Stomach (tissue), 9 donors: ENCODE results near the gene UPF2. TPM values are rescaled to one million over a fixed set of nuclear protein-coding genes. Genes with fewer than 3 reads are reported as not detected.

ENCODE experiments used
- DNase-seq, 2 donors: peaks; one replicate each; pipeline versions ENCODE4 v3.0.0 to v3.0.0-alpha.2; 2013 to 2019
- H3K27ac ChIP-seq, 5 donors: fragments of 200-600 bp in 4 of 5; sonication (generic) in 4 of 5; one replicate each; pipeline ENCODE4 v1.5.1; 2013 to 2019; ENCODE audit warnings: mild to moderate bottlenecking in 1 of 5, moderate library complexity in 1 of 5
- H3K27me3 ChIP-seq, 3 donors: fragments of 200-600 bp; sonication (generic); one replicate each; pipeline ENCODE4 v1.5.1; 2017 to 2019; ENCODE audit warnings: mixed run types in 1 of 3
- H3K36me3 ChIP-seq, 4 donors: fragments of 200-600 bp; sonication (generic); 1 replicate in 3 of 4; 2 replicates in 1 of 4; pipeline ENCODE4 v1.5.1; 2016 to 2019
- H3K4me1 ChIP-seq, 4 donors: fragments of 200-600 bp; sonication (generic); one replicate each; pipeline ENCODE4 v1.5.1; 2016 to 2019
- H3K4me3 ChIP-seq, 4 donors: fragments of 200-600 bp; sonication (generic) in 3 of 4; one replicate each; pipeline ENCODE4 v1.5.1; 2016 to 2019; ENCODE audit warnings: mild to moderate bottlenecking in 1 of 4
- H3K9me3 ChIP-seq, 4 donors: fragments of 200-600 bp; sonication (generic); one replicate each; pipeline ENCODE4 v1.5.1; 2016 to 2019
- EP300 ChIP-seq: sonication (generic); formaldehyde crosslinking; IDR thresholded peaks from one replicate; pipeline ENCODE4 v1.6.1; 2017; ENCODE audit warnings: antibody characterized with exemption
- POLR2A ChIP-seq, 4 donors: fragments of 450-650 bp; IDR thresholded peaks; one replicate each; pipeline ENCODE4 v1.6.1; 2016; ENCODE audit warnings: antibody characterized with exemption in 4 of 4, control low read depth in 2 of 4, mild to moderate bottlenecking in 1 of 4, moderate library complexity in 1 of 4
- POLR2AphosphoS5 ChIP-seq, 3 donors: sonication (generic); formaldehyde crosslinking; IDR thresholded peaks; one replicate each; pipeline ENCODE4 v1.6.1; 2016; ENCODE audit warnings: antibody characterized with exemption in 3 of 3
- WGBS, 5 donors: extraction: QIAGEN DNeasy Blood & Tissue Kit in 3 of 5; methylation state at CpG; one replicate each; pipeline versions ENCODE4 v1.1.5 to v1.1.7; 2013 to 2018; 5-methylcytosine and 5-hydroxymethylcytosine counted together
- intact Hi-C: fragments of 100-400 bp; cut with DNase I; formaldehyde crosslinking; loops from one replicate; pipeline ENCODE4 v1.15.1; 2023; ENCODE audit warnings: low total_unique reads
- polyA plus RNA-seq, 3 donors: library from polyadenylated mRNA; stranded (reverse); fragments of 200-250 nt; gene quantifications; one replicate each; pipeline ENCODE4 v1.2.3, GENCODE V29; 2013
- total RNA-seq, 5 donors: library from RNA; depleted of rRNA; stranded (reverse); fragments of >200 nt; gene quantifications; one replicate each; pipeline versions ENCODE4 v1.1.0 to v1.2.3, GENCODE V29; 2014 to 2016
- TF ChIP-seq, protein P1 (sequence below), 7 experiments: fragments of 450-650 bp in 4 of 7; fragments of 200-600 bp in 3 of 7; sonication (generic) in 3 of 7; IDR thresholded peaks; one replicate each; pipeline ENCODE4 v1.5.1; 2016 to 2019; ENCODE audit warnings: antibody characterized with exemption in 7 of 7, control low read depth in 2 of 7, mild to moderate bottlenecking in 1 of 7
- donor health status: healthy with polysubstance abuse.
- donor health status: Bipolar disorder and iron deficiency.
- donor health status: healthy.

The UPF2 gene
- total and polyA plus RNA-seq, 8 donors: 8.7 to 48.6 (median 17.2) TPM

GRCh38 chr10:12061124-12061523, 18.5 kb upstream of the UPF2 start:
- intact Hi-C loops: no loop called here
- no peak overlapping the region for H3K27ac ChIP-seq
- no peaks in the 10 kb centered on the region for H3K9me3 ChIP-seq
- H3K4me1 ChIP-seq: no peaks in the 10 kb centered on the region
- no peak for DNase-seq
- WGBS, 5 donors: 60 to 81% (median 67%) methylated on average over 4 of the region's 4 CpGs
- TF ChIP-seq POLR2A (IDR thresholded peaks at IDR 0.05): no peak
- TF ChIP-seq, protein P1, sequence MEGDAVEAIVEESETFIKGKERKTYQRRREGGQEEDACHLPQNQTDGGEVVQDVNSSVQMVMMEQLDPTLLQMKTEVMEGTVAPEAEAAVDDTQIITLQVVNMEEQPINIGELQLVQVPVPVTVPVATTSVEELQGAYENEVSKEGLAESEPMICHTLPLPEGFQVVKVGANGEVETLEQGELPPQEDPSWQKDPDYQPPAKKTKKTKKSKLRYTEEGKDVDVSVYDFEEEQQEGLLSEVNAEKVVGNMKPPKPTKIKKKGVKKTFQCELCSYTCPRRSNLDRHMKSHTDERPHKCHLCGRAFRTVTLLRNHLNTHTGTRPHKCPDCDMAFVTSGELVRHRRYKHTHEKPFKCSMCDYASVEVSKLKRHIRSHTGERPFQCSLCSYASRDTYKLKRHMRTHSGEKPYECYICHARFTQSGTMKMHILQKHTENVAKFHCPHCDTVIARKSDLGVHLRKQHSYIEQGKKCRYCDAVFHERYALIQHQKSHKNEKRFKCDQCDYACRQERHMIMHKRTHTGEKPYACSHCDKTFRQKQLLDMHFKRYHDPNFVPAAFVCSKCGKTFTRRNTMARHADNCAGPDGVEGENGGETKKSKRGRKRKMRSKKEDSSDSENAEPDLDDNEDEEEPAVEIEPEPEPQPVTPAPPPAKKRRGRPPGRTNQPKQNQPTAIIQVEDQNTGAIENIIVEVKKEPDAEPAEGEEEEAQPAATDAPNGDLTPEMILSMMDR (IDR thresholded peaks at IDR 0.05): no peak
- no peak for TF ChIP-seq EP300
- no peak for TF ChIP-seq POLR2AphosphoS5 (IDR thresholded peaks at IDR 0.05)
- H3K36me3 ChIP-seq: no peaks in the 10 kb centered on the region
- H3K4me3 ChIP-seq: no peak overlapping the region
- no peaks in the 10 kb centered on the region for H3K27me3 ChIP-seq

- DNase-seq: no peak
- Histone ChIP-seq H3K27ac (no peak overlapping the region), H3K4me3 (no peak overlapping the region), H3K4me1 (peaks cover 8 to 15% (median 10%) of the 10 kb centered on the region in 4 donors), H3K9me3 (no peaks in the 10 kb centered on the region), H3K27me3 (no peaks in the 10 kb centered on the region), H3K36me3 (no peaks in the 10 kb centered on the region)
- TF ChIP-seq, protein P1 (IDR thresholded peaks at IDR 0.05): no peak
- intact Hi-C loops: no loop called here
- 52 to 61% (median 57%) methylated on average over 4 of the region's 4 CpGs for WGBS, 5 donors
Measured at GRCh38 chr10:12056748-12057147, 14.1 kb upstream of the UPF2 start.

DNA sequence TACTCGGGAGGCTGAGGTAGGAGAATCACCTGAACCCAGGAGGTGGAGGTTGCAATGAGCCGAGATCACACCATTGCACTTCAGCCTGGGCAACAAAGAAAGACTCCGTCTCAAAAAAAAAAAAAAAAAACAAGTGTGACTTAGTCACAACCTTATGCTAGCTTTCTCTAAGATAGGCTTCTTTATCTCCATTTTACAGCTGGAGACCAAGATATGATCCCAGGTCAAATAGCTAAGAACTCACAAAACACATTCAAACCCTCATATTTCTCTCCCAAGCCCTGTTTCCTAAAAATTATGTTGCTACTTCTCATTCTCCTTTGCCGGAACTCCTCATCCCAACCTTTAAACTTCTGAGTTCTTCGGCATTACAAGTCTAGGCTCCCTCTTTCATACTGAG, 13.1 kb upstream of the UPF2 start:
- intact Hi-C loops: no loop called here
- Histone ChIP-seq H3K4me1 (peaks cover 8 to 15% (median 10%) of the 10 kb centered on the region in 4 donors), H3K36me3 (no peaks in the 10 kb centered on the region), H3K27ac (no peak overlapping the region), H3K9me3 (no peaks in the 10 kb centered on the region), H3K4me3 (no peak overlapping the region), H3K27me3 (no peaks in the 10 kb centered on the region)
- no peak for TF ChIP-seq POLR2AphosphoS5 (IDR thresholded peaks at IDR 0.05)
- TF ChIP-seq, protein P1 (IDR thresholded peaks at IDR 0.05): no peak
- no peak for TF ChIP-seq POLR2A (IDR thresholded peaks at IDR 0.05)
- TF ChIP-seq EP300: no peak
- DNase-seq: no peak
- 67 to 81% (median 77%) methylated on average over 5 of the region's 5 CpGs for WGBS, 5 donors

- Histone ChIP-seq H3K9me3 (no peaks in the 10 kb centered on the region), H3K4me1 (peaks cover 8 to 15% (median 10%) of the 10 kb centered on the region in 4 donors), H3K36me3 (no peaks in the 10 kb centered on the region), H3K4me3 (no peak overlapping the region), H3K27ac (peak overlapping the region in 1 of 5 donors; percentile 5), H3K27me3 (no peaks in the 10 kb centered on the region)
- intact Hi-C loops: no loop called here
- WGBS, 5 donors: 39 to 57% (median 47%) methylated on average over 4 of the region's 4 CpGs
- no peak for TF ChIP-seq POLR2AphosphoS5 (IDR thresholded peaks at IDR 0.05)
- TF ChIP-seq EP300: no peak
- TF ChIP-seq, protein P1 (IDR thresholded peaks at IDR 0.05): no peak
- no peak for TF ChIP-seq POLR2A (IDR thresholded peaks at IDR 0.05)
- no peak for DNase-seq
Measured at GRCh38 chr10:12051241-12051640, 8.6 kb upstream of the UPF2 start.
